ENCODE data around the gene METAP1D.

The METAP1D gene

GRCh38 chr2:172082105-172082943 is 82.6 kb downstream of the METAP1D start:
- DNase-seq = no peak

GRCh38 chr2:172082944-172083627 is 83.3 kb downstream of the METAP1D start:
- DNase-seq = no peak

- no peak for DNase-seq
These were observed 84.1 kb downstream of the METAP1D start for GRCh38 chr2:172083628-172084394.

GRCh38 chr2:172084395-172084644 is 84.6 kb downstream of the METAP1D start:
- DNase-seq = no peak

GRCh38 chr2:172084645-172085459 is 85.1 kb downstream of the METAP1D start:
- DNase-seq = no peak

- no peak for DNase-seq
These were observed 85.9 kb downstream of the METAP1D start, which contains the start of gene DLX1 for GRCh38 chr2:172085460-172086159. TSS of gene DLX1 (plus strand) at chr2:172085507. CDS start at chr2:172085678, 171 bp downstream.

GRCh38 chr2:172086241-172087206 is 86.8 kb downstream of the METAP1D start:
- no peak for DNase-seq

GRCh38 chr2:172087207-172087779 is 87.5 kb downstream of the METAP1D start:
- no peak for DNase-seq

- no peak for DNase-seq
These were observed 88.1 kb downstream of the METAP1D start for GRCh38 chr2:172087780-172088244.

GRCh38 chr2:172088245-172089004 is 88.7 kb downstream of the METAP1D start:
- DNase-seq = no peak

GRCh38 chr2:172089005-172089504 is 89.3 kb downstream of the METAP1D start:
- DNase-seq = no peak

GRCh38 chr2:172089633-172090032 is 89.9 kb downstream of the METAP1D start:
- DNase-seq = no peak

- no peak for DNase-seq
These were observed 90.5 kb downstream of the METAP1D start for GRCh38 chr2:172090044-172090961.

GRCh38 chr2:172091000-172091641 is 91.4 kb downstream of the METAP1D start:
- DNase-seq = no peak

GRCh38 chr2:172091761-172092566 is 92.2 kb downstream of the METAP1D start:
- DNase-seq = no peak

- DNase-seq = no peak
These were observed 93.1 kb downstream of the METAP1D start for GRCh38 chr2:172092716-172093415.
